Stimulated activated naive CD4-positive, alpha-beta T cell (primary cell): ENCODE data around the gene SLC7A6OS.

Experiments
- DNase-seq, 6 experiments: peaks; one replicate each; lab custom pipeline; 2025; lab: John Stamatoyannopoulos, UW

SLC7A6OS gene

DNA sequence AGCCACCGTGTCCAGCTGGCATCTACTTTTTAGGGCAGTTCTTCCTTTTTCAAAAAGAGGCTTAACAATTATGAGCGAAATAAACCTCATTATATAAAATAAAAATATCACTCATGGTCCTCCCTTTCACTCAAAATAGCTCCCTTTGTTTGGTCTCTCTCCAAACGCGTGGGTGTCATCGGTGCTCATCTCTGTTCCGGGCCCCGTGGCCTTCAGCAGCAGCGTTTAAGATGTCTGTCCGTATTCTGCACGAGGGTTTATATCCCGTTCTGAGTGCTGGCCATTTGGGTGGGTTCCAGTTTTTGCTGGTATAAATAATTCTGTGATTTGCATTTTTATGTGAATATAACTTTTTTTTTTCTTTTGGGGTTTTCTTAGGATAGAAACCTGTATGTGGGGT is 33.5 kb upstream of the SLC7A6OS start:
- DNase-seq: no peak

DNA sequence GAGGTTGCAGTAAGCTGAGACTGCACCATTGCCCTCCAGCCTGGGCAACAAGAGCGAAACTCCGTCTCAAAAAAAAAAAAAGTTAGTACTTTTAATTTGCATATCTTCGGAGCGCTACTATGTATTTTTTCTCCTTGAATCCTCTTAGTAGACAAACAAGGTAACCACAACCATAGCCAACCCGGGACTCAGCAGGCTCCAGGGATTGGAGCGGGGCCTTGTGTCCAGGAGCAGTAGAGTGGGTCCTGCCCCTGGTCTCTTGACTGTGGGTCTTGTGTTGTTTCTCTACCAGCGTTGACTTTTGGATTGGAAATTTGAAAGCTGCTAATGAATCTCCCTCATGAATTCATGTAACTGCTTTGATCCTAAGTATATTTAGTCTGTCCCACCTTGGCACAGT is 32.4 kb upstream of the SLC7A6OS start:
- DNase-seq: no peak

DNA sequence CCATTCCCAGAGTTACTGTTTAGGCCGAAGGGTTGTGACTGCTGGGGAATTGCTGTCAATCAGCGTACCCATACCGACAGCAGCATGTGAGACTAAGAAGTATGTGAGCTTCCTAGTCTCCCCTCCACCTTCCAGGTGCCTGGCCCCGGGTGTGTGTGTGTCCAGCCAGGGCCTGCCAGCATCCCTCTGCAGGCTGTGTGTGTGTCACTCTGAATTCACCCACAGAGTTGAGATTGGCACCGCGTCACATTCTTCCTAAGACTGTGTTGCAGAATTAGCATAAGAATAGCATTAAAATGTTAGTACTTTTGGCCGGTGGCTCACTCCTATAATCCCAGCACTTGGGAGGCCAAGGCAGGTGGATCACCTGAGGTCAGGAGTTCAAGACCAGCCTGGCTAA is 31.9 kb upstream of the SLC7A6OS start:
- DNase-seq: no peak

DNA sequence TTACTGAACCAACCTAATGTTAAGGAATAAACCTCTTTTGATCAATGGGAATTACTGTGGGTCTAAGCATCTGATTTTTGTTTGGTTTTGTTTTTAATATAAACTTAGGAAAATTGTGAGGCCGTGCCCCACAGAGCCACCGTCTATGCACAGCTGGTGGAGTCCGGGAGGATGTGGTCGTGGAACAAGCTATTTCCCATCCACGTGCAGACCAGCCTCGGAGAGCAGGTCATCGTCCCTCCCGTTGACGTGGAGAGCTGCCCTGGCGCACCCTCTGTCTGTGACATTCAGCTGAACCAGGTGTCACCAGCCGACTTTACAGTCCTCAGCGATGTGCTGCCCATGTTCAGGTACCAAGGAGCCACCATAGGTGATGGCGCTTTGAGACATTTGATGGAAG is 28.5 kb upstream of the SLC7A6OS start:
- no peak for DNase-seq

DNA sequence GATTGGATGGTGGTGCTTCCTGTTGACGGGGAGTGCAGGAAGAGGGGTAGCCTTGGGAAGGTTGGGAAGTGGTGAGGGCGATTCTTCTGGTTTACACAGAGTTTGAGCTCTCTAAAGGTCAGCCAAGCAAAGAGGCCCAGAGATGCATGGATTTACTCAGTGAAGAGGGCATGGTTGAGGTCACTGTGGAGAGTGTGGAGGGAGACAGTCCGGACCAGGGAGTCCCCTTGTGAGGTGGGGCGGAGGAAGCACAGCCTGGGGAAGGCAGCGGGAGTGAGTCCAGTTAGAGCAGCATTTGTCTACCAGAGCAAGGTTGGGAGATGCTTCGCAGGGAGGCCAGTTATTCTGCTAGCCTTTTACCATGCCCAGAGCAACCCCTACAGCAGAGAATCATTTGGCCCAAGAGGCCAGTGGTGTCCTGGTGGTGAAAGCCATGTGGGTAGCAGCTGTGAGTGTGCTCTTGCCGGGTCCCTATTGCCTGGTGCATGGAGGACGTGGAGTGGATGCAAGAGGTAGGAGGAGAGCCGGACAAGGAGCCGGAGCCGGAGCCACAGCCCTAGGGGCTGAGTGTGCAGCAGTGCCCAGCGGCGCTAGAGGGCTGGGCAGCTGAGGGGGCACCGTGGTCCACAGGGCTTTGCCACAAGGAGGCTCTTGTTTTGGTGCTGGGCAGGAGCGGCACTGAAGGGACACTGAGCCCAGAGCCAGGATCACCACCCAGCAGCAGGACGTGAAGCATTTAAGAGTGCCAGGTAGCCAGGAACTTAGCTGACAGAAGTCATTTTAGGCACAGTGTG is 27.8 kb upstream of the SLC7A6OS start:
- no peak for DNase-seq

DNA sequence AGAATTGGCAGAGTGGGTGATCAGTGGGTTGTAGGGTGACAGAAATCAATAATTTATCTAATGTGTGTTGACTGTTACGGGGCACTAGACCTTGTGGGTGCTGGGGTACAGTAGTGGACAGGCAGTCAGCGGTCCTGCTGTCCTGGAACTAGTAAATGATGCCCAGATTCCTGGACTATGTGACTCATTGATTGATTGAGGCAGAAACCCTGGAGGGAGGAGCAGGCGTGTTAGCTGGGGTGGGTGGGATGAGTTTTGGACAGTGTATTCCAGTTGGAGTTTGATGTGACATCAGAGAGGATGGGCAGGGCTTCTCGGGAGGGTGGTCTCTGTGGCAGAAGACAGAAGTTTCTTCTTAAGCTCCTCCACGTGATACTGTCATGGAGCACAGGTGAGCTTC is 24.4 kb upstream of the SLC7A6OS start:
- DNase-seq: no peak

DNA sequence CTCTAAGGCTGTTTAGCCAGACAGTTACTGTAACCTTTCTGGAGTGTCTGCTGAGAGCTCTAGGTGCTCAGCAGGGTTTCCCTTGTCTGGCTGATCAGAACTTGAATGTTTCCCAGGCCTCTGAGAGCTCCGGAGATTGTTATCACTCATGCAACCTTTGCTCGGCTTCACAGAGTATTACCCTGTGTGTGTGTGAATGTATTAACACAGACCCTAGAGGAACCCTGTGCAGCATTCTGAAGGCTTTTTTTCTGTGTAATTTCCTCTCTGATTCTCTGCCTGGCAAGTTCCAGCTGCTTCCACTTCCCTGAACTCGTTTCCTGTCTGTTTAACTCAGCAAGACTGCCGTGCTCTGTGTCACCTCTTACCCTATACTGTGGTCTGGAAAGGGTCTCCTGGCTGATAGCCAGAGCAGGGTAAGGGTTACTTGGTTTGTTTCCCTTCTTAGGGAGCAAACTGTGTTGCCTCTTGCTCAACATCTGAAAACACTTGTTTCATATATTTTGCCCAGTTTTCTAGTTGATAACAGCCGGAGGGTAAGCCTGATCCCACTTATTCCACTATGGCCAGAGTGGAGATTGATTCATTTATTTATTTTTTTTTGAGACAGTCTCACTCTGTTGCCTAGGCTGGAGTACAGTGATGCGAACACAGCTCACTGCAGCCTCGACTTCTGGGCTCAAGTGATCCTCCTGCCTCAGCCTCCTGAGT is 21.8 kb upstream of the SLC7A6OS start:
- DNase-seq: no peak

DNA sequence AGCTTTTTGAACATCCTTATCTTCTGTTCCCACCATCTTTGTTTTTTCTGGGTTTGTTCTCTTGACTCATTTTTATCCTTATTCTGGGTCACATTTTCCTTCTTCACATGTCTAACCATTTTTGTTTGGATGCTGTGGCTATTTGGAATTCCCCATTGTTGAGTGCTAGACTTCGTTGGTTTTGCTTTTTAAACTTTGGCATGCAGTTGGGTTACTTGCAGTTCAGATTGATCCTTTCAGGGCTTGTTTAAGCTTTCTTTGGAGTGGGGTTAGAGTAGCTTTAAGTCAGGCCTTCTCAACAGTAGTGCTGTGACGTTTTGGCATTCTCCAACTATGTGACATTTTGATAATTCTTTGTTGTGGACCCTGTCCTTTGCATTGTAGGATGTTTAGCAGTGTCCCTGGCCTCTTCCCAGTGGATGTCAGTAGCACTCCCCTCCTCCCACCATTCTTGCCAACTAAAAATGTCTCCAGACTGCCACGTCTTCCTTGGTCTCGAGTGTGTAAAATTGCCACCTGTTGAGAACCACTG is 21.2 kb upstream of the SLC7A6OS start:
- DNase-seq: no peak

DNA sequence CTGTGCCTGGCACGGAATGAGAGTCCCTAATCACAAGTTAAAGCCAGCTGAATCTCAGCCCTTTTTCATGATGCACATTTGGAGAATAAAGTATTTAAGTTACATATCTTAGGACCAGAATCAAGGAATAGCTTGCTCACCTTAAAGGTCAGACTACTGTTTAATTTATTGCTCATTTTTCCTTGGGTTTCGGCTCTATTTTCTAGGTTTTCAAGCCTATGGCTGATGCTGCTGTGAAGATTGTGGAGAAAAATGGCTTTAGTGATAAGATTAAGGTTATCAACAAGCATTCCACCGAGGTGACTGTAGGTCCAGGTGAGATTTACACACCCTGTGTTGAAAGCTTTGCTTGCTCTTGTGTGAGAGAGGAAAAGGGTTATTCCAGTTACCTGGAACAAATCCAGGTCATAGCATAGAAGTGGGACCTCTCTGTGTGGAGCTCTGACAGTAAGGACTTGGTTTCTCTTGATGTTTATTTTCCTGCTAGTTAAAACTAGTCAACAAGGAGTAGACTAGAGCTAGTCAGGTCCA is 18.2 kb upstream of the SLC7A6OS start:
- no peak for DNase-seq

DNA sequence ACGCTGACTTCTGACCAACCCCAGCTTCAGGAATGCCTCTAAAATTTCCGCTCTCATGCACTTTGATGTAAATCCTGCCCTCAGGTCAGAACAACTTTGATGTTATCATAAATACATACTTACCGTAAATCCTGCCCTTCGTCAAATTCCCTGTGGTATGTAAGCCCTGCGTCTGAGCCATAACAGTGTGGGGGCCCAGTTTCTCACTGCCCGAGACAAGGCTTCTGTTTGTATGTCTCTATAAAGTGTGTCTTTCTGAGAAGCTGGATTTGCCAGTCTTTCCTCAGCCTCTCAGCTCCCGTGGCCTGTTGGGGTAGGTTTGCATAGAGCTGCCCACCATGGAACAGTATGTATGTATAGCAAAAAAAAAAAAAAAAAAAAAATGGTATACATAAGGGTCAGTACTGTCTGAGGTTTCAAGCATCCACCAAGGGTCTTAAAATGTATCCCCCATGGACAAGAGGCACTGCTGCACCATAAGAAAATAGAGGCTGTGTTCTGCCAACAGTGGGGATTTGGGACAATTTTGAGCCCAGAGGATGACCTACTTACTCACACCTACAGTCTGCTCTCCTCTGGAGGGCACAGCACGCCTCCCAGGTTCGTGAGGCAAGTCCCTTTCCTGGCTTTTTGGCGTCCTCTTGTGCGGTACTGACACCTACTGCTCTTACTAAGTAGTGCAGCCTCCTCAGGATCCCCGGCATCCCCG is 17.6 kb upstream of the SLC7A6OS start:
- peak; percentile 57 to 84 (median 74) for DNase-seq

DNA sequence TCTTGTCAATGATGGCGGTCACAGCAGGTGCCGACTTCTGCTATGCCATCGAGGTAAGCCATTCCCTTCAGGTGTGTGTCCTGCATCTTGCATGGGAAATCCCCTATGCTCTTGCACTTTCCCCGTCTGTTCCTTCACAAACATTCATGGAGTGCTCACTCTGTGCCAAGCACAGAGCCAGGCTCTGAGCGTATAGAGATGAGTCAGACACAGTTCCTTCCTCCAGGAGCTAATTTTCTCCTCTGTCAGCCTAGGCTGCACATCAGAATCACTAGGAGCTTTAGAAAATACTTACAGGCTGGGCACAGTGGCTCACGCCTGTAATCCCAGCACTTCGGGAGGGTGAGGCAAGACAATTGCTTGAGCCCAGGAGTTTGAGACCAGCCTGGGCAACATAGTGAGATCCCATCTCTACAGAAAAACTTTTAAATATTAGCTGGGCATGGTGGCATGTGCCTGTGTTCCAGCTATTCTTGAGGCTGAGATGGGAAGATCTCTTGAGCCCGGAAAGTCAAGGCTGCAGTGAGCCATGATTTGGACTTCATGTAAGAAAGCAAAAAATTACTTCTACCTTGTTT is 14.1 kb upstream of the SLC7A6OS start:
- no peak for DNase-seq

DNA sequence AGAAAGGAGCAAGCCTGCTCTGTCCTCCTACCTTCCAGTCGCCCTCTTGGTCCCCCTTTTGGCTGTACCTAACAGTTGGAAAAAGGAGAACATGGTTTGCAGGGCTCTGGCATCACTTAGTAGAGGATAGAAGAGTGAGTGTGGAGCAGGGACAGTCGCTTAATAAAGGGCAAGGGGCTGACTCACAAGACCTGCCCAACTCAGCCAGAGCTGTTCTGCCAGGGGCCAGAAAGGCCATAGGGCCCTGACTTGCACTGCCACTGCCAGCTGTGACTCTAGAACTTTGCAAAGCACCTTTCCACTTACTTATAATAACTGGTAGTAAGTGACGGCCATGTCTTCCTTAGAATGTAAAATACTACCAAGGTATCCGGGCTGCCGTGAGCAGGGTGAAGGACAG is 13.6 kb upstream of the SLC7A6OS start:
- no peak for DNase-seq

DNA sequence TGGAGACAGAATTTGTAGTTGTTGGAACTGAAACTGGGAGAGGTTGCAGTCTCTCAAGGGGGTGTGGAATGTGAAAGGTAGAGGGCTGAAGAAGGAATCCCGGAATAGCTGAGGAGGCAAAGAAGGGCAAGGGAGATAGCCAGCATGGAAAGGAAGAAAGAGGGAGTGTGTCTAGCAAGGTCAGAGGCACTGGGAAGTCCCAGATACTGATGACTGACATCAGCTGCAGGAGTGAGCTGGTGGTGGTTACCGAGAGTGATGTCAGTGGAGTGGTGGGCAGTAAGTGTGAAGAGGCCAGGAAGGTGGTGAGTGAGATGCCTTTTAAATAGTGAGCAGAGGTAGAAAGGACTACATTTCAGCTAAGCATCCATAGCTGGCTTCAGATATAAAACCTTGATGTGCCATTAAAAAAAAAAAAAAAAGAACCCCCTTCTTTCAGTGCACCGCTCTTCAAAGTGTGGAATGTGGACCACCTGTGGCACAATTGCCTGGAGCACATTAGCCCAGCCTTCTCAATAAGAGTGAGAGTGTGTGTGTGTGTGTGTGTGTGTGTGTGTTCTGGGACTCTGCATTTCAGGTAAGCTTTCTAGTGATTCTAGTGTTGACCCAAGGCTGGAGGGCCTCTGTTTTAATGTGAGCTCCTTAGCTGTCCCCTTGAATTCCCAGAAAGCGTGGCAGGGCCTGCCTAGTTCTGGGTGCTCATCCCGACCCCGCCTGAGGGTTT is 8.6 kb upstream of the SLC7A6OS start:
- no peak for DNase-seq

DNA sequence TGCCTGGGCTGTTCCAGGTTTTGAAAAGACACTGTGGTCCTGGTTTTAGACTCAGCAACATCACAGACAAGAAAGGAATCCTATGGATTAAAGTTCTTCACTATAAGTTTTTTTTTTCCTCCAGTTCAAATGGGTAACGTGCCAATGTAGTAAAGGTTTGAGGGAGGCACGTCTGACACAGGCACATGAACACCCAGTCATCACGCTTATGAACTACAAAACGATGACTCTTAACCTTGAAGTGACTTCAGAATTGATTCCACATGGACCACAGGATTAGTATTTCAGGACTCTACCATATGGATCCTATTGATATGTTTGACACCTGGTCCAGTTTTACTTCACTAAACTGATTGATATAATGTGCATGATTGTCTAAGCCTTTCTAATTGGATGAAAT is 2.4 kb upstream of the SLC7A6OS start:
- DNase-seq: no peak

DNA sequence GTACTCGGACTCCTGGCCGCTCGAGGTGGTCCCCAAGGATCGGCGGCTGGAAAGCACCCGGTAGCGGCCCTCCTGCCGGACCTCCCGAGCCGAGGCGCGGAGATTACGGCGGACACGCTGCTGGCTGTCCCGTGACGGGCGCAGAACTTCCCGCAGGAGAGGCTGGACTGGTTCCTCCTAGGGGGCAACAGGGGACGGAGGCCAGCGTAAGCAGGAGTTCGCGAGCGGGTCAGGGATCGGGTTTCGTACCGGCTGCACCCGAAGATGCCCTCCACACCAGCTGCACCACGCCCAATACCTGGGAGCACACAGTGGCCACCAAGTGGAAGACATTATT is 341 bp downstream of the SLC7A6OS start:
- no peak for DNase-seq

DNA sequence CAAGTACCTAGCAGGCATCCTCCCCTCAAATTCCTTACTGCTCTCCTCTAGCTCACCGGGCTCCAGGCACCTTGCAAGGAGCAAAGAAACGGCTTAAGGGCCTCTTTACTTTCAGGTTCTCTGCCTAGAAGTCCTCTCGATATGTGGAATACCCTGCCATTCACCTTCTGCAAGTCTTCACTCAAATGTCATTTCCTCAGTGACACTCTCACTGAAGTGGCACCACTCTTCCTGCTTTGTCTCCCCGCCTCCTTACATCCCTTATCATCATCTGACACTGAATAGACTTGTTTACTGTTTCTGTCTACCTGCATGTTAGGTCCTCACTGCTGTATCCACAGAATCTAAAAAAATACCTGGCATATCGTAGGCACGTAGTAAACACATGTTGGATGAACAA is 947 bp downstream of the SLC7A6OS start:
- DNase-seq: peak in 2 of 6 experiments; percentile 20 to 29

DNA sequence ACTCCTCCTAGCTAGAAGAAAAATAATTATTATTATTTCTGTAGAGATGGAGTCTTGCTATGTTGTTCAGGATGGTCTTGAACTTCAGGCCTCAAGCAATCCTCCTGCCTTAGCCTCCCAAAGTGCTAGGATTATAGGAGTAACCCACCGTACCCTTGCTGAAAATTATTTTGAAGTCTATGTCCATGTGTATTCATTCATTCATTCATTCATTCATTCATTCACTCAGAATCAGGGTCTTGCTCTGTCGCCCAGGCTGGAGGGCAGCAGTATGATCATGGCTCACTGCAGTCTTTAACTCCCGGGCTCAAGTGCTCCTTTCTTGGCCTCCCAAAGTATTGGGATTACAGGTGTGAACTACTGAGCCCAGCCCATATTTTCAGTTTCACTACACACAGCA is 4.1 kb downstream of the SLC7A6OS start:
- DNase-seq: no peak

DNA sequence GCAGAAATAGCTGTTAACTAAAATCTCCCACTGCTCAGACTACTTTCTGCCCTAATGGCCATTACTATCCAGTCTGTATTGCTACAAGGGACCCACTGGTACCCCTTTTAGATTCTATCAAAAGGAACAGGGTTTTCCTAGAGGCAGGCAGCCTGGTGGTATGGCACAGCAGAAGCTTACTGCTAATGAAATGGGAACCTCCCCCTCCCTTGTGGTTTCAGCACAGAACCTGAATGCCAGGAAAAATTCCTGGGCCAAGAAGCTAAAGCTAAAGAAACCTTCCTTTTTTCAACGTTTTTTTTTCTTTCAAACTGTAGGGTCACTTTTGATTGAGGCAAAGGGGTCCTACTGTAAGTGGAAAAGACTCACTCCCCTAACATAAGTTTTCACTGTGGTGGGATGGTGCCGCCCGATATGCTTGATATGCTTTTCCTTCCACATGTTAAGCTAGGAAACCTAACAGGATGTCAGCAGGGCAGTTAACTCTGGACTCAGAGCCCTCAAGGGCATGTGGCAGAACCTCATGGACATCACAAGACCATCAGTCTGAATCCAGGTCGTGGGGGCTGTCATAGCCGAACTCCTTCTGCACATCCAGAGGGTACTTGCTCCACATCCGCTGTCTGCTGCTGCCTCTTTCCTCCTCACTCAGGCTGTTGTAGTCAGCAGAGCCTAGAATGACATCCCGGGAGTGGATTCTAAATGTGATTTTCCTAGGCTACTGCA is 9.8 kb downstream of the SLC7A6OS start:
- no peak for DNase-seq

DNA sequence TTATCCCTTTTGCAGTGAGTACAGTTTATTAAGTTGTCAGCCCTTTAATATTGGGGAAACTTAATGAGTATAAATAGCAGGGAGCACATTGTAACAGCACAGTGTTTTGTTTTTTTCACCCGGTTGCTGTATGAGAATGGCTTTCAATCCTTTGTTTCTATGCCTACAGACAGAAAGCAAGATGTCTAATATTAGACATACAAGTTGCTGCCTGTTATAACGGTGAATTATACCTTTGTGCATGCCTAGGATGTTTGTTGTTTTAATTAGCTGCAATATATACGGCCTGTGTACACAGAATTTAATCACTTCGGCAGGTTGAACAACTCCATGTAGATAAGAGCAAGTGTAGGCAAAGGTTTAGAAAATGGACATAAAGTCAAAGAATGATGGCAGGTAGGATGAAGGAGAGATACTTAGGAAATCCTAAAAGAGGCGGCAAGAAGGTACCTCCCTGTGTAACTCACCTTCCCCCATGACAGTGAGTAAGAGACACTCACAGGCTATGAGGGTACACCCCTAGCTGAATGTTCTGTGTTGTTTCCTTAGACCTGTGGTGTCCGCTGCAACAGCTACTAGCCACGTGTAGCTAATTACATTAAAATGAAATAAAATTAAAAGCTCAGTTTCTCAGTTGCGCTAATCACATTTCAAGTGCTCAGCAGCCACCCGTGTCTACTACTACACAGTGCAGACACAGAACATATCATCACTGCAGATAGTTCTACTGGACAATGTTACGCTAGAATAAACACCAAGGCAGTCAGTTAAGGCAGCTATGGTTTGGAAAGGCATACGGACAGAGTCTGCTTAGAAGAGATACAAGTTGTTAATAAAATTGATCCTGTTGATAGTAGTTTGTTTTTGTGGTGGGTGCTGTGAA is 10.9 kb downstream of the SLC7A6OS start:
- no peak for DNase-seq
